Adrenal gland (tissue), 5 donors: ENCODE results near the gene CEP112.

ENCODE experiments used
- POLR2A ChIP-seq, 2 donors: fragments of 450-650 bp; IDR thresholded peaks; one replicate each; pipeline ENCODE4 v1.6.1; 2017; ENCODE audit warnings: antibody characterized with exemption in 2 of 2, mild to moderate bottlenecking in 2 of 2, moderate library complexity in 1 of 2
- TF ChIP-seq, protein P1 (sequence below), 6 experiments: fragments of 450-650 bp in 4 of 6; fragments of 200-600 bp in 2 of 6; sonication (generic) in 1 of 6; IDR thresholded peaks; 1 replicate in 5 of 6; 2 replicates in 1 of 6; pipeline versions ENCODE4 v1.5.1 to v1.8.0; 2016 to 2021; ENCODE audit warnings: antibody characterized with exemption in 6 of 6, mild to moderate bottlenecking in 2 of 6, moderate library complexity in 1 of 6
- donor health status: DM: no; HTN: no; CAD: no.

DNA sequence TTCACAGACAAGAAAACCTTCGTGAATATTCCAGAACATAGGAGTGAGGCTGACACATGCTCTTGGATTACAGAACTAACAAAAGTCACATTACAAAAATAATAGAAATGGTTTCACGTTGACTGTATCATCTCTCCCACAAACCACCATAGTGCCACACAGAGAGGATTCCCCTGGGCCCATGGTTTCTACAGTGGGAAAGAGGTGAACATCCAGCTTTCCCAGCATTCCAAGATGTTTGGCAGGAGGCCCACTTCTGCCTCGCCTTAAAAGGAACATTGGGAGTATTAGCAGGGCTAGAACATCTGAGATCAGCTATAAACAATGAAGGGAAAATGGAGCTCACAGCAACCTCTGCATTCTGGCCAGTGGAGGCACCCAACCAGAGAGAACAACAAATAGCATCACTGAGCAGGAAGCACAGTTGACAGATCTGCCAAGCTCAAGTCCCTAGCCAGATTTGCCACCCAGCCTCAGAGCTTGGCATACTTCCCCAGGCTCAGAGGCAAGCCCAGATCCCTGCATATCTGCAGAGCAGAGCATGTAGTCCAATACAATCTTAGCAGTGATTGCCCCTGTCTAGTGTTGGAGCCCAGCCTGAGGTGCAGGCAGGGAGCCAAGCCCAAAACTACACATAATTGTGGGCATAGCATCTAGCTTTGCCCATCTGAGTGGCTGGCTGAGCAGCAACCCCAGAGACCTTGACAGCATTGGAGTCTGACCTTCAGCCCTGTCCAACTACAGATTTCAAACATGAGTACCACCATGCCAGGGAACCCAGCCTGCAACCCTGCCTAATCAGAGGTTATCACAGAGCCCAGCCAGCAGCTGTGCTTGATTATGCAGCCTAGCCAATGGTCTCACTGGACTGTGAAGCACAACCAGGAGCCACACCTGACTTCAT, 260.4 kb downstream of the CEP112 start:
- TF ChIP-seq, protein P1, sequence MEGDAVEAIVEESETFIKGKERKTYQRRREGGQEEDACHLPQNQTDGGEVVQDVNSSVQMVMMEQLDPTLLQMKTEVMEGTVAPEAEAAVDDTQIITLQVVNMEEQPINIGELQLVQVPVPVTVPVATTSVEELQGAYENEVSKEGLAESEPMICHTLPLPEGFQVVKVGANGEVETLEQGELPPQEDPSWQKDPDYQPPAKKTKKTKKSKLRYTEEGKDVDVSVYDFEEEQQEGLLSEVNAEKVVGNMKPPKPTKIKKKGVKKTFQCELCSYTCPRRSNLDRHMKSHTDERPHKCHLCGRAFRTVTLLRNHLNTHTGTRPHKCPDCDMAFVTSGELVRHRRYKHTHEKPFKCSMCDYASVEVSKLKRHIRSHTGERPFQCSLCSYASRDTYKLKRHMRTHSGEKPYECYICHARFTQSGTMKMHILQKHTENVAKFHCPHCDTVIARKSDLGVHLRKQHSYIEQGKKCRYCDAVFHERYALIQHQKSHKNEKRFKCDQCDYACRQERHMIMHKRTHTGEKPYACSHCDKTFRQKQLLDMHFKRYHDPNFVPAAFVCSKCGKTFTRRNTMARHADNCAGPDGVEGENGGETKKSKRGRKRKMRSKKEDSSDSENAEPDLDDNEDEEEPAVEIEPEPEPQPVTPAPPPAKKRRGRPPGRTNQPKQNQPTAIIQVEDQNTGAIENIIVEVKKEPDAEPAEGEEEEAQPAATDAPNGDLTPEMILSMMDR (IDR thresholded peaks at IDR 0.05) = no peak
- TF ChIP-seq POLR2A (IDR thresholded peaks at IDR 0.05) = no peak
